RCC 7860 (cell line): ENCODE measurements around the gene JMJD1C.
"Not testable (repeated sequence)": the region's sequence is repeated elsewhere in the genome, so short reads cannot be mapped to it uniquely, and the experiment has no call there.

Experiments
- DNase-seq: peaks from one replicate; pipeline ENCODE4 v3.0.0-alpha.2; 2015; ENCODE audit warnings: low spot score
- FAIRE-seq: peaks from 2 replicates; lab custom pipeline; 2012; peaks lifted over from hg19 to GRCh38; lab: Jason Lieb, UNC

JMJD1C gene

DNA sequence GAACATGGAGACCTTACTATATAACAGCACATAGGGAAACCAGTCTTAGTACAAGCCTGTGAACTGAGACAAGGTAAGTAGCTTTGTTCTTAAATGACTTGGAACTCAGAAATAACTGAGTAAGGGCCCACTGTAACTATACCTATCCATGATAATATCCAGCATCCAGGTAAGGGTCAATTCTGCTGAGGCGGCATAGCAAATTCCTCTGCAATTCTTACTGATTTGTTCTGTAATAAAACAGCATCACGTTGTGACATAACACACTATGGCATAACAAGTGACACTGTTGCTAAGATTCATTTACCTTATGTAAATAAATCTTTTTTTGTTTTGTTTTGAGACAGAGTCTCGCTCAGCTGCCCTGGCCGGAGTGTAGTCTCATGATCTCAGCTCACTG is 97.4 kb downstream of the JMJD1C start:
- FAIRE-seq (no peak), DNase-seq (no peak)

DNA sequence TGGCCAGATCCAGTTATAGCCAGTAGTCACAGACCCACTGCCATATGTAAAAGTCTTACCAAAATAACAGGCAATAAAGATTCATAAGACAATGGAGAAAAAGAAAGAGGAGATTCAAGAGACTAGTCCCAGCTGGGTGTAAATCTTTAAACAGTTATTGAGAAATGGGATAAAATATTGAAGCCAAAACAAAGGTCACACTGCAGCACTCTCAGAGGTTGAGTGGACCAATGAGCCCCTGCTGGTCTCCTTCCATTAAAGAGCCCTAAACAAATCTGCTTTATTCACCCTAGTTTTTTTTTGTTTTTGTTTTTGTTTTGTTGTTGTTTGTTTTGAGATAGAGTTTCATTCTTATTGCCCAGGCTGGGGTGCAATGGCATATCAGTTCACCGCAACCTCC is 98.8 kb downstream of the JMJD1C start:
- FAIRE-seq (no peak), DNase-seq (no peak)

DNA sequence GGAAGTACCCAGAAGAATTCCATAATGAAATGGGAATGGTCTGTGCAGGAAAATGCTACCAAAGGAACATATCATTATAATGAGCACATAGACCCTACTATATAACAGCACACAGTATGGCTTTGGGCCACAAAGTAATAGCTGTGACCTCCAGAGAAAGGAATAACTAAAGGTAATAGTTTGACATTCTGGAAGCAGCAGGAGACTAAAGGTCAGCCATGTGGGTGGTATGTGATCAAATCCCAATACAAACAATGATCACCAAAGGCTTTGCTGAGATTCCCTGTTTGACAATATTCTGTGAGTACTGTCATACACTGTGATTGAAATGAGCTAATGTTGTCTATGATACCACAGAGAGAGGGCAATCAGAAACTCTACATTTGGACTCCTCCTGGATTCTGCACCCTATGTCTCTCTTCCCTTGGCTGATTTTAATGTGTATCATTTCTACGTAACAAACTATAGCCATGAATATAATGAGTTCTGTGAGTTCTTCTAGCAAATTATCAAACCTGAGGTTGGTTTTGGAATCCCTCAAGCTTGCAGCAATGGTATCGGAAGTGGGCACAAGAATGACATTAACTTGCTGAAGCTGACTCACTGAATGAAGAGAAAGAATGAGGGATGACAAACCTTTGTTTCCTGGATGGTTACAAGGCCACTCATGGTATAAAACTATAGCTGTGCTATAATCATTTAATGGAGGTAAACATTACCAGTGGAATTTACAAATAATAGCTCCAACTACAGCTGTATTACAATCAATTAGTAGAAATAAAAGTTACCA is 99.6 kb downstream of the JMJD1C start:
- DNase-seq (peak; percentile 84), FAIRE-seq (peak; percentile 98)

DNA sequence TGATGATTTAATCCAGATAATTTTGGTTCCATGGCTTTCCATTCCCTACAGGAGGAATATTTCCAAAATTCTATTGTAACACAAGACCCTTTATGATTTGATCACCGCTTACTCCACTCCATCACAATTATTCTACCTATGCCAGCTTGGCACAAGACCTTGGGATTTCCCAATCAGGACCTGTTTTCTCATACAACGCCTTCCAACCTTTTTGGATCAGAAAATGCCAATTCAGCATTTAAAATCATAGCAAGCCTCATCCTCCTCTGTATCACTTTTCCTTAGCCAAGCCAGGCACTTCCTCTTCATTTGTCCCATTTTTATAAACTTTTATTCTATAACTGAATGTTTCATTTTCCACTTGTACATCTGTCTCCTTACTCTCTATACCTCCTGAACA is 100.9 kb downstream of the JMJD1C start:
- FAIRE-seq, result no peak

DNA sequence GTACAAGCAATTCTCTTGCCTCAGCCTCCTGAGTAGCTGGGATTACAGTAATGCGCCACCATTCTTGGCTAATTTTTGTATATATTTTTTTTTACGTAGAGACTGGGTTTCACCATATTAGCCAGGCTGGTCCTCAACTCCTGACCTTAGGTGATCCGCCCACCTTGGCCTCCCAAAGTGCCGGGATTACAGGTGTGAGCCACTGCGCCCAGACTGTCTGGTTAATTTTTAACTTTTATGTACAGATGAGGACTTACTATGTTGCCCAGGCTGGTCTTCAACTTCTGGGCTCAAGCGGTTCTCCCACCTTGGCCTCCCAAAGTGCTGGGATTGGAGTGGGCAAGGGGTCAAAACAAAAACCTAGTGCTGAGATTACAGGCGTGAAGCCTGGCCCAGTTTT is 101.8 kb downstream of the JMJD1C start:
- no peak for FAIRE-seq
- DNase-seq, result no peak

More for the DNA sequence above, 100.9 kb downstream of the JMJD1C start:
- no peak for DNase-seq

DNA sequence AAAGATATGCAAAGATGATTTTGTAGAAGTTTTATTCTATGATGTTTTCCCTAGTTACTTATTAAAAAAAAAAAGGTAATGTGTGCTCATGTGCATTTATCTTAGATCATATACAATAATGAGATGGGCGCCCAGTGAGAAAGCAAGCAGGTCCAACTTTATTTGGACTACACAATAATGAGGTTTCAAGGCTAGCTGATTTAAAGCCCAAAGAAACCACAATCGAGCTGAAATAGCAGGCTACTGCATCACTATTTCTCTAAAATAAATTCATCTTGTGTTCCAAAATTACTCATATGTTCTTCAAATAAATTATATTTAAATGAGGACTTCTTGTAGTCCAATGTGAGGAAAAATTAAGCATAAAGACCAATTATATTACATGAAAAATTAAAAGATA is 110.1 kb downstream of the JMJD1C start:
- FAIRE-seq (no peak), DNase-seq (no peak)

DNA sequence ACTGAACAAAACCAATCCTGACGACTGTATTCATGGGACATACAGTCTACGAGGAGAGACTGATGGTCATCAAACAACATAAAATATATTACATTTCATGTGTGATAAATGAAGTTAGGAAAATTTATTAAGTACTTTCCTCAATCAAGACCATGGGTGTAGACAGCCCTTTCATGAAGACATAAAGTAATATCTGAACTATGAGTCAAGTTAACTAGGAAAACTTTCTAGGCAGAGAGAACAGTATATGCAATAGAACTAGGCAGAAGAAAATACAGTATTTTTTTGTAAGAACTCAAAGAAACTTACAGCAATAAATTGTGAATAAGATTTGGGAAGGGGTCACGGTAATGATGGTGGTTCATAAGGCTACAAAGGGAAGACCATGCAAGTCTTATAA is 112.8 kb downstream of the JMJD1C start:
- DNase-seq, result no peak
- no peak for FAIRE-seq

DNA sequence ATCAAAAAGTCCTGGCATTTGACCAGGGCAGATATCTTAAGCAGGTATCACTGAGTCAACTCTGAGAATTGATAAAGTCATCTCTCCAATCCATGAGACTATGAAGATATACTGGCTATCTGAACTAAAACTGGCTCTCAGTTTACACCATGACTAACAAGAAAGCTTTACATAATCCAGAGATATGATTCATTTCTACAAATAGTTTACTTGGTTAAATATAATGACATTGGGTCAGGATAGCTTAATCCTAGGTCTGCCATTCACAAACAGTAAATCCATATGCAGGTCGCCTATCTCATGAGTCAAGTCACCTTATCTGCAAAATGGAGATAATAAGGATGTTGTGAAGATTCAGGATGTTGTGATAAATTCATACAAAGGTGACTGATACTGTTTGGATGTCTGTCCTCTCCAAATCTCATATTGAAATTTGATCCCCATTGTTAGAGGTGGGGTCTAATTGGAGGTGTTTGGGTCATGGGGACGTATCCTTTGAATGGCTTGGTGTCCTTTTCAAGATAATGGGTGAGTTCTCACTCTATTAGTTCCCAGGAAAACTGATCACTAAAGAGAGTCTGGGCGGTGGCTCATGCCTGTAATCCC is 117.4 kb downstream of the JMJD1C start:
- DNase-seq (no peak), FAIRE-seq (no peak)

DNA sequence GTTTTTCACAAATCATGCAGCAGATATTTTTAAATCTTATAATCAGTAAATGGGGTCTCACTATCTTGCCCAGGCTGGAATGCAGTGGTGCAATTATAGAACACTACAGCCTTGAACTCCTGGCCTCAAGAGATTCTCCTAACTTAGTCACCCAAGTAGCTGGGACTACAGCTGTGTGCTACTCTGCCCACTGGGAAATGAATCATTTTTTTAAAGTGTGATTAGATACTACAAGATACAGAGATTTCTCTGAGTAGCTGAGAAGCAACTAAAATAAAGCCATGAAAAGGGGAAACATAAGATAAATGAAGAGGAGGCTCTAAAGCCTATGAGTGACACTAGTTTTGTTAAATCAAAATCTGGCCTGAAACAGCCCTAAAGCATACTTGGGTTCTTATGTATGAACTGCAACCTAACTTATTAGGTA is 119.7 kb downstream of the JMJD1C start:
- FAIRE-seq (no peak), DNase-seq (no peak)

DNA sequence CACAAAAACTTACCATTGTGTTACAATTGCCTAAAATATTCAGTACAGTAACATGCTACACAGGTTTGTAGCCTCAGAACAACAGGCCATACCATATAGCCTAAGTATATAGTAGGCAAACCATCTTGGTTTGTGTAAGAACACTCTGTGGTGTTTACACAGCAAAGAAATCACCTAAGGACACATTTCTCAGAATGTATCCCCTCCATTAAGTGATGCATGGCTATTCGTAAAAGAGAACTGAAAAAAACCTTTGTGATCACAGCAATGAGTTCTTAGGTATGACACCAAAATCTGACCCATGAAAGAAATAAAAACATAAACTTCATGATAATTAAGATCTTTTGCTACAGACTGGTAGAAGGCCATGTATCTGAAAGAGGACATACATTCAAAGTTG is 121.5 kb downstream of the JMJD1C start:
- FAIRE-seq (no peak), DNase-seq (no peak)

DNA sequence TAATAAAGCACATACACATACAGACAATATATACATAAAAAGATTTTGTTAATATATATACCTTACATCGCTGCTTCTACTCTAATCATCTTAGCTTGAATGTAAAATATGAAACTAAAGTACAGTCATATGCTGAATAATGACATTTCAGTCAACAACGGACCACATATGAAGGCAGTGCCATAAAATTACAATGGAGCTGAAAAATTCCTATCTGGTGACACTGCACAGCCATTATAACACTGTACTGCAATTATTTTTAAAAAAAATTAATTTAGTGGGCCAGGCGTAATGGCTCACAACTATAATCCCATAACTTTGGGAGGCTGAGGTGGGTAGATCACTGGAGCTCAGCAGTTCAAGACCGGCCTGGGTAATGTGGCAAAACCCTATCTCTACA is 122.3 kb downstream of the JMJD1C start:
- FAIRE-seq (no peak), DNase-seq (no peak)

DNA sequence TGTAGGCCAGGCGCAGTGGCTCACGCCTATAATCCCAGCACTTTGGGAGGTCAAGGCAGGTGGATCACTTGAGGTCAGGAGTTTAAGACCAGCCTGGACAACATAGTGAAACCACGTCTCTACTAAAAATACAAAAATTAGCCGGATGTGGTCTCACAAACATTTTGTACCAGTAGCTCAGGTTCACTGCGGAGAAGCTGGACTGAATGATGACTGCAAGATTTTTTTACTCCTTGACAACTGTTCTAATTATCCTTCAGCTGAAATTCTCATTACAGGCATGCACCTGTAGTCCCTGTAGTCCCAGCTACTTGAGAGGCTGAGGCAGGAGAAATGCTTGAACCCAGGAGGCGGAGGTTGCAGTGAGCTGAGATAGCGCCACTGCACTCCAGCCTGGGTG is 126.1 kb downstream of the JMJD1C start:
- DNase-seq, FAIRE-seq: not testable (repeated sequence)

DNA sequence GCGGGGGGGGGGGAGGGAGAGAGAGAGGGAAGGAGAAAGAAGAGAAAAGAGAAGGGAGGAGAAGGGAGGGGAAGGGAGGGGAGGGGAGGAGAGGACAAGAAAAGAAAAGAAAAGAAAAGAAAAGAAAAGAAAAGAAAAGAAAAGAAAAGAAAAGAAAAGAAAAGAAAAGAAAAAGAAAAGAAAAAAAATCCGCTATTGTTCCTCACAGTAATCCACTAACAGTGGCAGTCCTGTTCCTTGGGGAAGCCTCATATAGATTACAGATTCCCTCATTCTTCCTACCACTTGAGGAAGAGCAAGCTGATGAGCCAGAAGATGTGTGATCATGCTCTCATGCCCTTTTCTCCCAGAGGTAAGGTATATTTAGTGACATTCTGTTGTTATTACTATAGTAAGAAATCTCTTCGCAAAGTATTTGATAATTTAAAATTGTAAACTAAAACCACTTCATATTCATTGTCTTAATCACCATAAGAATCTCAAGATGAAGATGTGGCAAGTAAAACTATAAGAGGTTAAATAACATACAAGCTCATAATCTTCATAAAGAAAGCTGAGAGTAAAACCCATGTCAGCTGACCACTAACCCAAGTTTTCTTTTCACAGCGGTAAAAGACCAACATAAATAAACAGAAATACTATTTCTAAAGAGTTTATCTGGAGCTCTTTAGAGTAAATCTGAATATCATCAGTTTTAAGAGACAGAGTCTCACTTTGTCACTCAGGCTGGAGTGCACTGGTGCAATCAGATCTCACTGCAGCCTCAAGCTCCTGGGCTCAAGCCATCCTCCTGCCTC is 128.1 kb downstream of the JMJD1C start:
- no peak for FAIRE-seq
- DNase-seq, result no peak

DNA sequence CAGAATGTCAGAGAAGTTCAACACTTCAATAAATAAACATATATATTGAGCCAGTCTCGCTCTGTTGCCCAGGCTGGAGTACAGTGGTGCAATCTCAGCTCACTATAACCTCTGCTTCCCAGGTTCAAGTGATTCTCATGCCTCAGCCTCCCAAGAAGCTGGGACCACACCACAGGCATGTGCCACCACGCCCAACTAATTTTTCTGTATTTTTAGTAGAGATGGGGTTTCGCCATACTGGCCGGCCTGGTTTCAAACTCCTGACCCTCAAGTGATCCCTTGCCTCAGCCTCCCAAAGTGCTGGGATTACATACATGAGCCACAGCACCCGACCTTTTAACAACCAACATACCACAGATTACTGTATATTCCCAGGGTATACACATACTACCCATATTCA is 134.2 kb downstream of the JMJD1C start:
- no peak for FAIRE-seq

DNA sequence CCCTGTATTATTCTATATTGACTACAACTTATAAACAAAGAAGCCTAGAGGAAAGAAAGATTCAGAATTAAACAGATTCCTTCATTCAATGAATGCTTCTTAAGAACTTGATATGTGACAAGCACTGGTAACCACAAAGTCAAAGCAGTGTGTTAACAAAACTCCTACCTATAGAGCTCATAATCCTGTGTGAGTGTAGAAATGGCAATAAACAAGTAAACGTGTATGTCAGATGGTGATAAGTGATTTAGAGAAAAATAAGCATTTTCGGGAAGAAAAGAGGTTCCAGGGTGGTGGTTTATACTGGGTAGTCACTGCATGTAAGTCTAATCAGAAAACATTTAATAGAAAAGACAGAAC is 141.3 kb downstream of the JMJD1C start:
- FAIRE-seq, result no peak
- DNase-seq, result no peak

More for the DNA sequence above, 134.2 kb downstream of the JMJD1C start:
- no peak for DNase-seq

DNA sequence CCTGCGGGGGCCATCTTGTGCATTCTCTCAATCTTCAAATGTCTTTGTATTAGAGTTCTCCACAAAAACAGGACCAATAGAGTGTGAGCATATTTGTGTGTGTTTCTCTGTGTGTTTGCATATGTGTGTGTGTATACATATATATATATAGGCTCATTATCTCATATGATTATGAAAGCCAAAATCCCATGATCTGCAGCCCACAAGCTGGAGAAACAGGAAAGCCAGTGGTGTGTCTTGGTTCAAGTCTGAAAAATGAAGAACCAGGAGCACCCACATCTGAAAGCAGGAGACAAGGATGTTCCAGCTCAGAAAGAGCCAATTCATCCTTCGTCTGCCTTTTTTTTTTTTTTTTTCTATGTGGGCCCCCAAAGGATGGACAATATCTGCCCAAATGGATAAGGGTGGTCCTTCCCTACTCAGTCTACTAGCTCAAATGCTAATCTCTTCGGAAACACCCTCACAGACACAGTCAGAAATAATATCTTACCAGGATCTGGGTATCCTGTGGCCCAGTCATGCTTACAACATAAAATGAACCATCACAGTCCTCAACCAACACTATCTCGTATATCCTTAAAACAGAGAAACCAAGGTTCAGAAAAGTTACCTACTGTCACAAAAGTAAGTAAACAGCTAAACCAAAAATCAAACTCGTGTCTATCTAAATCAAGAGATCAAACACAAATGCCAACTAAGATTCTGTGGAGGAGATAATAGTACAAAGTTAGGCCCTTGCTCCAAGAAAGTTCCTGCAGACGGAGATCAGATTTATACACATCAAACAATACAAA is 141.9 kb downstream of the JMJD1C start:
- no peak for FAIRE-seq
- no peak for DNase-seq

DNA sequence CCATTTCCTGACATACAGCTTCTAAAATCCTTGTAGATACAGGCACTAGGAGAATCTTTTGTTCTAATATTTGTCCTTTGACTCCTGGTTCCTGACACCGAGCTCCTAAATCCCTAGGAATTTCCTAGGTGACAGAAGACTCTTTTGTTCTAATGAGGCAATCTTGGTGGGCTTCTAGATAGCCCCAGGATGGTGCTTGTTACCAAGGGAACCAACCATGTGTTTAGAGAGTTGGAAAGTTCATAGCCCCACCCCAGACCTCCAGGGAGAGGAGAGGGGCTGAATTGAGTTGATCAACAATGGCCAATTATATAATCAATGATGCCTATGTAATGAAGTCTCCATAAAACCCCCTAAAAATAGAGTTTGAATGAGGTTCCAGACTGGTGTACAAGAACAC is 145.1 kb downstream of the JMJD1C start:
- DNase-seq (no peak), FAIRE-seq (no peak)

DNA sequence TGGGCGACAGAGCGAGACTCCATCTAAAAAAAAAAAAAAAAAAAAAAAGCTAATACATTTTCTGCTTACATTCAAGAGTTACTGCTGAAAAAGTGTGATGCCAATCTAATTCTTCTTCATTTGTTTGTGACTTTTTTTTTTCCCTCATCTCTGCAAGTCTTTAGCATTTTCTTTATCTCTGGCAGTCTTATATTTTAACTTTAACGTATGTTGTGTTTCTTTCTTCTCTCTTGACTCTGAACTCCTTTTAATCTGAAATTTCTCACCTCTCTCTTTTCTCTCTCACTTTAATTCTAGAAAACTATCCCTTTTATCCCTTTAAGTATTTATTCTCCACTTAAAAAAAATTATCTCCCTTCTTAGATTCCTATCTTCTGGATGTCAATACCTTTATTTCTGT is 146.5 kb downstream of the JMJD1C start:
- no peak for DNase-seq
- FAIRE-seq, result no peak

DNA sequence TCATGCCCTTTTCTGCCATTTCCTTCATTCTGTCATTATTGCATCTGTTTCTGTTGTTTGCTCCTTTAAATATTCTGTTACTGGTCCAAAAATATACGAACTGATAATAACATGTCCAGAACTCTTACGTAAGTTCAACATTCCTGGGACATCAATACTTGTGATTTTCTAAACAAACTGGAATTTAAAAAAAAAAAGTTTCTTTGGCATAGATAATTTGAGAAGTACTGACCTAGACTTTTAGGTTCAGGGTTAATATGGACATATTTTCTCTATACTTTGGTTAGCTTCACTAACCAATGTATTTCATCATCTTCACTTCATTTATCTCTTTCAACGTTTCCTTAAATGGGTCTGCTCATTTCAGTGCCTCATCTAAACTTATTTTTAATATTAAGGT is 147.3 kb downstream of the JMJD1C start:
- no peak for DNase-seq
- no peak for FAIRE-seq

DNA sequence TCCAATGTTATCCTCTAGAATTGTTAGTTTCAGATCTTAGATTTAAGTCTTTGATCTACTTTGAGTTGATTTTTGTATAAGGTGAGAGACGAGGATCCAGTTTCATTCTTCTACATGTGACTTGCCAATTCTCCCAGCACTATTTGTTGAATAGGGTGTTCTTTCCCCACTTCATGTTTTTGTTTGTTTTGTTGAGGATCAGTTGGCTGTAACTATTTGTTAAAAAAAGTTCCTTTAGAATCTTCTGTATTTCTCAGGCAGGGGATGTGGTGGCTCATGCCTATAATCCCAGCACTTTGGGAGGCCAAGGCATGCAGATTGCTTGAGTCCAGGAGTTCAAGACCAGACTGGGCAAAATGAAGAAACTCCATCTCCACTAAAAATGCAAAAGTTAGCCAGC is 151.8 kb downstream of the JMJD1C start:
- FAIRE-seq, result no peak
- DNase-seq, result no peak

DNA sequence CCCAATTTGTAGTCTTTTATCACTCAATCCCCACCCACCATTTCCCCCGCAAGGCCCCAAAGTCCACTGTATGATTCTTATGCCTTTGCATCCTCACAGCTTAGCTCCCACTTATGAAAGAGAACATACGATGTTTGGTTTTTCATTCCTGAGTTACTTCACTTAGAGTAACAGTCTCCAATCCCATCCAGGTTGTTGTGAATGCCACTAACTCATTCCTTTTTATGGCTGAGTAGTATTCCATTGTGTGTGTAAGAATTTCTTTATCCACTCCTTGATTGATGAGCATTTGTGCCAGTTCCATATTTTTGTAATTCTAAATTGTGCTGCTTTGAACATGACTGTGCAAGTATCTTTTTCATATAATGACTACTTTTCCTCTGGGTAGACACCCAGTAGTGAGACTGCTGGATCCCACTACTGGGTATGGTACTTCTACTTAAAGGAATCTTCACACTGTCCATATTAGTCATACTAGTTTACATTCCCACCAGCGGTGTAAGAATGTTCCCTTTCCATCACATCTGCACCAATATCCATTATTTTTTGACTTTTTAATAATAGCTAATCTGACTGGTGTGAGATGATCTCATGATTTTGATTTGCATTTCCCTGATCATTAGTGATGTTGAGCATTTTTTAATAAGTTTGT is 152.6 kb downstream of the JMJD1C start:
- FAIRE-seq, result no peak

More for the DNA sequence above, 152.6 kb downstream of the JMJD1C start:
- DNase-seq, result no peak
